ENCODE measurements around the gene ODAD3. TPM values are rescaled to one million over a fixed set of nuclear protein-coding genes. Genes with fewer than 3 reads are reported as not detected.

Gene ODAD3
- total RNA-seq, 4 donors from 2014 or later, result 1.5 TPM; not detected in 3

Small RNA genes within 50 kb of the gene (small RNA-seq; reads per million reads assigned to genes)
- gene RF00019, result 0 reads per million in 2 donors

Other genes with a start within 250 kb of the ODAD3 start
- gene KANK2, start 237.6 kb downstream of the ODAD3 start, total RNA-seq, result 100 to 1,000 TPM in 1 of 4 donors, 10 to 100 TPM in 3; 41.9 to 283 (median 68.4) TPM
- not detected for gene ANGPTL8, start 195.5 kb downstream of the ODAD3 start, total RNA-seq
- gene DOCK6, start 172.6 kb downstream of the ODAD3 start, total RNA-seq, result 100 to 1,000 TPM in 3 of 4 donors, 10 to 100 TPM in 1; 66.4 to 194 (median 157) TPM
- not detected for gene TSPAN16, start 139.0 kb downstream of the ODAD3 start, total RNA-seq
- gene RAB3D, start 95.5 kb downstream of the ODAD3 start, total RNA-seq, result 10 to 100 TPM in 3 of 4 donors, 1 to 10 TPM in 1; 9.5 to 16.4 (median 12.7) TPM
- 100 to 1,000 TPM in 3 of 4 donors, 10 to 100 TPM in 1; 77.6 to 212 (median 168) TPM for gene TMEM205, start 88.9 kb downstream of the ODAD3 start, total RNA-seq
- gene CCDC159, start 88.6 kb downstream of the ODAD3 start, total RNA-seq, result 100 to 1,000 TPM in 1 of 4 donors, 10 to 100 TPM in 3; 25.6 to 157 (median 65.6) TPM
- 10 to 100 TPM in 2 of 4 donors, 1 to 10 TPM in 2; 6.8 to 18.2 (median 10.1) TPM for gene PLPPR2, start 79.7 kb downstream of the ODAD3 start, total RNA-seq
- 1 to 10 TPM in 2 of 4 donors, under 1 TPM in 1, not detected in 1; 0.76 to 3.2 (median 1.9) TPM for gene SWSAP1, start 60.5 kb downstream of the ODAD3 start, total RNA-seq
- gene EPOR, start 50.8 kb downstream of the ODAD3 start, total RNA-seq, result 1 to 10 TPM; 1.2 to 5.0 (median 3.0) TPM
- gene RGL3, start 15.8 kb downstream of the ODAD3 start, total RNA-seq, result 10 to 100 TPM in 1 of 4 donors, 1 to 10 TPM in 3; 2.5 to 51.2 (median 6.3) TPM
- 100 to 1,000 TPM; 161 to 239 (median 194) TPM for gene PRKCSH, start 514 bp upstream of the ODAD3 start, total RNA-seq
- under 1 TPM in 1 of 4 donors, not detected in 3; 0.95 TPM for gene ELAVL3, start 45.9 kb upstream of the ODAD3 start, total RNA-seq
- gene ZNF653, start 70.7 kb upstream of the ODAD3 start, total RNA-seq, result 10 to 100 TPM in 3 of 4 donors, 1 to 10 TPM in 1; 8.6 to 33.7 (median 23.3) TPM
- 10 to 100 TPM; 50.1 to 94.0 (median 70.4) TPM for gene ECSIT, start 94.0 kb upstream of the ODAD3 start, total RNA-seq
- gene CNN1, start 103.7 kb upstream of the ODAD3 start, total RNA-seq, result 10 to 100 TPM; 21.2 to 88.2 (median 25.7) TPM
- 10 to 100 TPM; 30.5 to 39.2 (median 32.2) TPM for gene ELOF1, start 124.1 kb upstream of the ODAD3 start, total RNA-seq
- 10 to 100 TPM; 16.5 to 36.3 (median 23.4) TPM for gene ACP5, start 142.5 kb upstream of the ODAD3 start, total RNA-seq
- gene ZNF627, start 162.4 kb upstream of the ODAD3 start, total RNA-seq, result 10 to 100 TPM in 1 of 4 donors, 1 to 10 TPM in 3; 4.4 to 10.7 (median 5.5) TPM